CD4-positive, alpha-beta memory T cell (primary cell): ENCODE results near the gene CASP8AP2. TPM values are rescaled to one million over a fixed set of nuclear protein-coding genes. Genes with fewer than 3 reads are reported as not detected.
"Not testable (repeated sequence)": the region's sequence is repeated elsewhere in the genome, so short reads cannot be mapped to it uniquely, and the experiment has no call there.

Experiments used
- CTCF ChIA-PET: fragments of 350-600 bp; sonication (Branson Sonifier 250); formaldehyde crosslinking; loops from one replicate; lab custom pipeline; 2021; ENCODE audit warnings: inconsistent platforms; ENCODE audit not compliant: partially characterized antibody; lab: Charles Lee
- POLR2A ChIA-PET: fragments of 350-600 bp; sonication (Branson Sonifier 250); formaldehyde crosslinking; loops from one replicate; lab custom pipeline; 2021; ENCODE audit not compliant: partially characterized antibody; lab: Charles Lee
- DNase-seq, 5 donors: peaks; one replicate each; pipeline versions ENCODE4 v3.0.0 to v3.0.0-alpha.2; 2020 to 2022; ENCODE audit warnings: mixed read lengths in 1 of 5
- H3K27ac ChIP-seq: one replicate; pipeline ENCODE4 v1.7.0; 2013; ENCODE audit warnings: low read depth, low read length
- H3K27me3 ChIP-seq: 2 replicates; pipeline ENCODE4 v1.7.0; 2013; ENCODE audit warnings: mild to moderate bottlenecking, low read length, moderate library complexity; ENCODE audit not compliant: insufficient read depth
- H3K36me3 ChIP-seq: 2 replicates; pipeline ENCODE4 v1.7.0; 2013; ENCODE audit warnings: mild to moderate bottlenecking, low read length, moderate library complexity; ENCODE audit not compliant: insufficient read depth
- H3K4me1 ChIP-seq: 2 replicates; pipeline ENCODE4 v1.7.0; 2013; ENCODE audit warnings: mild to moderate bottlenecking, low read length, moderate library complexity; ENCODE audit not compliant: insufficient read depth
- H3K4me3 ChIP-seq, 2 donors: one replicate each; pipeline ENCODE4 v1.7.0; 2013; ENCODE audit warnings: low read length in 2 of 2, mild to moderate bottlenecking in 1 of 2
- H3K9me3 ChIP-seq, 2 donors: one replicate each; pipeline ENCODE4 v1.7.0; 2013; ENCODE audit warnings: low read length in 2 of 2, control low read depth in 1 of 2; ENCODE audit not compliant: control insufficient read depth in 1 of 2
- H3K27ac Mint-ChIP-seq, 7 donors: one replicate each; pipeline ENCODE4 v1.8.0; 2020 to 2021; ENCODE audit warnings: mixed read lengths in 7 of 7, mild to moderate bottlenecking in 6 of 7, inconsistent platforms in 3 of 7, moderate library complexity in 3 of 7
- H3K27me3 Mint-ChIP-seq, 2 donors: one replicate each; pipeline ENCODE4 v1.8.0; 2020 to 2021; ENCODE audit warnings: mixed read lengths in 2 of 2
- H3K36me3 Mint-ChIP-seq, 2 donors: one replicate each; pipeline ENCODE4 v1.8.0; 2020 to 2021; ENCODE audit warnings: mixed read lengths in 2 of 2, inconsistent platforms in 1 of 2, mild to moderate bottlenecking in 1 of 2
- H3K4me1 Mint-ChIP-seq, 4 donors: one replicate each; pipeline ENCODE4 v1.8.0; 2020 to 2021; ENCODE audit warnings: mixed read lengths in 4 of 4, mild to moderate bottlenecking in 1 of 4
- H3K4me3 Mint-ChIP-seq, 8 donors: one replicate each; pipeline ENCODE4 v1.8.0; 2020 to 2021; ENCODE audit warnings: mixed read lengths in 8 of 8, mild to moderate bottlenecking in 7 of 8, moderate library complexity in 6 of 8, inconsistent platforms in 3 of 8
- H3K9me3 Mint-ChIP-seq, 8 donors: one replicate each; pipeline ENCODE4 v1.8.0; 2020 to 2021; ENCODE audit warnings: mixed read lengths in 8 of 8, mild to moderate bottlenecking in 5 of 8, inconsistent platforms in 3 of 8, moderate library complexity in 1 of 8
- intact Hi-C: fragments of 100-400 bp; cut with micrococcal nuclease; formaldehyde crosslinking; loops from one replicate; pipeline ENCODE4 v1.15.1; 2023
- polyA plus RNA-seq, 2 donors: library from polyadenylated mRNA; unstranded; fragments of 300-500 nt; fragmentation: Illumina TruSeq; gene quantifications; one replicate each; pipeline ENCODE4 v1.2.3, GENCODE V29; 2021
- total RNA-seq, 2 experiments: library from RNA; stranded (reverse); gene quantifications; one replicate each; pipeline ENCODE4 v1.2.3, GENCODE V29; 2021

Gene CASP8AP2
- total RNA-seq (10 to 100 TPM; 59.4 to 61.7 TPM), polyA plus RNA-seq (10 to 100 TPM; 33.9 to 60.7 TPM)

GRCh38 chr6:89829472-89830169 is at the start of gene CASP8AP2:
Gene CASP8AP2, plus strand, starts transcription at chr6:89829880.
- peaks cover 30% of the 10 kb centered on the region for H3K4me1 ChIP-seq
- H3K4me3 ChIP-seq = peak within 1 kb of the TSS; percentile 85 to 86
- no peaks in the 10 kb centered on the region for H3K9me3 Mint-ChIP-seq
- no peaks in the 10 kb centered on the region for H3K9me3 ChIP-seq
- peak; percentile 93 to 98 (median 98) for DNase-seq
- peaks cover 15 to 31% of the 10 kb centered on the region in 2 donors for H3K36me3 Mint-ChIP-seq
- H3K4me3 Mint-ChIP-seq = peak within 1 kb of the TSS; percentile 98 to 100 (median 99)
- H3K4me1 Mint-ChIP-seq = peaks cover 17 to 50% (median 36%) of the 10 kb centered on the region in 4 donors
- intact Hi-C loops = loop anchor here (1.0 to 10.0 kb wide), 8 partner anchors 10 to 866 kb away; partner anchors contain the start of genes BACH2, MAP3K7, MDN1 and PNRC1
- CTCF ChIA-PET = interaction anchor here (0.6 to 1.7 kb wide), 7 partner anchors 10 to 649 kb away, joined by 3 to 15 read pairs (median 3); partner anchors contain the start of gene MDN1
- H3K27ac Mint-ChIP-seq = peak within 1 kb of the TSS; percentile 79 to 99 (median 97)
- H3K27me3 Mint-ChIP-seq = no peaks in the 10 kb centered on the region
- H3K36me3 ChIP-seq = peaks cover 3% of the 10 kb centered on the region
- H3K27ac ChIP-seq = peak within 1 kb of the TSS; percentile 74
- H3K27me3 ChIP-seq = no peaks in the 10 kb centered on the region
- POLR2A ChIA-PET = interaction anchor here (0.6 to 4.6 kb wide), 16 partner anchors 10 to 749 kb away, joined by 3 to 147 read pairs (median 4); partner anchors contain the start of genes MDN1 and PNRC1

GRCh38 chr6:89781070-89782034 is 48.3 kb upstream of the CASP8AP2 start:
- Histone ChIP-seq H3K36me3 (peaks cover 34% of the 10 kb centered on the region), H3K4me1 (no peaks in the 10 kb centered on the region), H3K4me3 (no peak overlapping the region), H3K27me3 (no peaks in the 10 kb centered on the region), H3K9me3 (no peaks in the 10 kb centered on the region), H3K27ac (no peak overlapping the region)
- Mint-ChIP-seq H3K36me3 (peaks cover 67 to 70% of the 10 kb centered on the region in 2 donors), H3K27me3 (no peaks in the 10 kb centered on the region), H3K4me3 (no peak overlapping the region), H3K27ac (peak overlapping the region in 1 of 7 donors; percentile 63), H3K9me3 (peaks cover 0 to 4% (median under 1%) of the 10 kb centered on the region in 8 donors), H3K4me1 (no peaks in the 10 kb centered on the region)
- intact Hi-C loops = no loop called here
- DNase-seq = no peak
- ChIA-PET POLR2A (no interaction called here), CTCF (no interaction called here)

GRCh38 chr6:89782222-89782621 is 47.5 kb upstream of the CASP8AP2 start:
- no peaks in the 10 kb centered on the region for H3K4me1 Mint-ChIP-seq
- ChIA-PET POLR2A (no interaction called here), CTCF (no interaction called here)
- no peak overlapping the region for H3K4me3 ChIP-seq
- DNase-seq = no peak
- H3K4me1 ChIP-seq = no peaks in the 10 kb centered on the region
- no peak overlapping the region for H3K27ac ChIP-seq
- no peak overlapping the region for H3K27ac Mint-ChIP-seq
- peaks cover 38% of the 10 kb centered on the region for H3K36me3 ChIP-seq
- intact Hi-C loops = no loop called here
- H3K27me3 Mint-ChIP-seq = no peaks in the 10 kb centered on the region
- H3K36me3 Mint-ChIP-seq = peaks cover 65 to 70% of the 10 kb centered on the region in 2 donors
- no peaks in the 10 kb centered on the region for H3K9me3 ChIP-seq
- H3K9me3 Mint-ChIP-seq = peaks cover 0 to 4% (median under 1%) of the 10 kb centered on the region in 8 donors
- no peak overlapping the region for H3K4me3 Mint-ChIP-seq
- H3K27me3 ChIP-seq = no peaks in the 10 kb centered on the region

GRCh38 chr6:89783293-89783692 is 46.4 kb upstream of the CASP8AP2 start:
- H3K27ac Mint-ChIP-seq, H3K4me1 Mint-ChIP-seq, H3K4me3 ChIP-seq, H3K9me3 ChIP-seq, H3K27me3 Mint-ChIP-seq, H3K27me3 ChIP-seq, intact Hi-C loops, H3K27ac ChIP-seq, H3K4me1 ChIP-seq, CTCF ChIA-PET, H3K4me3 Mint-ChIP-seq, DNase-seq, POLR2A ChIA-PET, H3K9me3 Mint-ChIP-seq: not testable (repeated sequence)
- H3K36me3 ChIP-seq = peaks cover 47% of the 10 kb centered on the region
- H3K36me3 Mint-ChIP-seq = peaks cover 68 to 76% of the 10 kb centered on the region in 2 donors

- H3K36me3 ChIP-seq = peaks cover 52% of the 10 kb centered on the region
- ChIA-PET POLR2A (no interaction called here), CTCF (no interaction called here)
- intact Hi-C loops = no loop called here
- no peaks in the 10 kb centered on the region for H3K27me3 ChIP-seq
- H3K27me3 Mint-ChIP-seq = no peaks in the 10 kb centered on the region
- H3K27ac ChIP-seq = no peak overlapping the region
- no peak for DNase-seq
- H3K4me3 ChIP-seq = no peak overlapping the region
- peaks cover 74 to 79% of the 10 kb centered on the region in 2 donors for H3K36me3 Mint-ChIP-seq
- H3K4me1 ChIP-seq = no peaks in the 10 kb centered on the region
- H3K4me3 Mint-ChIP-seq = no peak overlapping the region
- peaks cover 0 to 4% (median under 1%) of the 10 kb centered on the region in 8 donors for H3K9me3 Mint-ChIP-seq
- no peaks in the 10 kb centered on the region for H3K4me1 Mint-ChIP-seq
- H3K27ac Mint-ChIP-seq = no peak overlapping the region
- H3K9me3 ChIP-seq = no peaks in the 10 kb centered on the region
These were observed 44.8 kb upstream of the CASP8AP2 start for GRCh38 chr6:89784838-89785237.

GRCh38 chr6:89786970-89787369 is 42.7 kb upstream of the CASP8AP2 start:
- H3K27me3 Mint-ChIP-seq = no peaks in the 10 kb centered on the region
- H3K36me3 ChIP-seq = peaks cover 43% of the 10 kb centered on the region
- H3K9me3 Mint-ChIP-seq = peaks cover 0 to 4% (median under 1%) of the 10 kb centered on the region in 8 donors
- DNase-seq = no peak
- POLR2A ChIA-PET = no interaction called here
- no peak overlapping the region for H3K27ac ChIP-seq
- H3K4me1 ChIP-seq = no peaks in the 10 kb centered on the region
- no peaks in the 10 kb centered on the region for H3K27me3 ChIP-seq
- CTCF ChIA-PET = no interaction called here
- no peak overlapping the region for H3K4me3 Mint-ChIP-seq
- no peak overlapping the region for H3K4me3 ChIP-seq
- H3K9me3 ChIP-seq = no peaks in the 10 kb centered on the region
- H3K4me1 Mint-ChIP-seq = no peaks in the 10 kb centered on the region
- peaks cover 68 to 72% of the 10 kb centered on the region in 2 donors for H3K36me3 Mint-ChIP-seq
- intact Hi-C loops = no loop called here
- no peak overlapping the region for H3K27ac Mint-ChIP-seq
